Measurements from ENCODE around the gene SCN9A. TPM values are rescaled to one million over a fixed set of nuclear protein-coding genes. Genes with fewer than 3 reads are reported as not detected.

SCN9A gene
- polyA plus RNA-seq, 1 donor from 2014 or later, result 10.4 TPM

- no peak overlapping the region for H3K9ac ChIP-seq (ENCODE audit: low read length)
- H3K27me3 ChIP-seq (ENCODE audit: insufficient read depth, low read depth, low read length), result no peaks in the 10 kb centered on the region
- H3K79me2 ChIP-seq (replicated peaks; ENCODE audit: insufficient read depth, low read length), result no peaks in the 10 kb centered on the region
- no peak overlapping the region for H3K4me2 ChIP-seq (ENCODE audit: low read length)
- H3K9me3 ChIP-seq (ENCODE audit: low read length), result no peaks in the 10 kb centered on the region
- no peaks in the 10 kb centered on the region for H3K36me3 ChIP-seq (ENCODE audit: insufficient read depth, low read length)
- H3K4me3 ChIP-seq (ENCODE audit: low read length), result no peak overlapping the region
- H4K20me1 ChIP-seq (ENCODE audit: insufficient read depth), result no peaks in the 10 kb centered on the region
- no peaks in the 10 kb centered on the region for H3K9me2 ChIP-seq (ENCODE audit: insufficient read depth, low read length)
- no peak for TF ChIP-seq MXI1 (conservative IDR thresholded peaks at IDR 0.05; ENCODE audit: poor library complexity, severe bottlenecking)
- TF ChIP-seq SMC3 (conservative IDR thresholded peaks at IDR 0.05; ENCODE audit: poor library complexity), result no peak
- H2AFZ ChIP-seq (ENCODE audit: low read depth, low read length), result no peak overlapping the region
- no peak overlapping the region for H3K27ac ChIP-seq (ENCODE audit: low read length)
- H3F3A ChIP-seq (ENCODE audit: insufficient read depth, low read length, poor library complexity, severe bottlenecking), result no peaks in the 10 kb centered on the region
Observed at GRCh38 chr2:166234112-166234846, 141.5 kb downstream of the SCN9A start.

- Histone ChIP-seq H3K9ac (ENCODE audit: low read length) (no peak overlapping the region), H3K27me3 (ENCODE audit: insufficient read depth, low read depth, low read length) (no peaks in the 10 kb centered on the region), H3K9me2 (ENCODE audit: insufficient read depth, low read length) (no peaks in the 10 kb centered on the region), H4K20me1 (ENCODE audit: insufficient read depth) (no peaks in the 10 kb centered on the region), H3K4me3 (ENCODE audit: low read length) (no peak overlapping the region), H3F3A (ENCODE audit: insufficient read depth, low read length, poor library complexity, severe bottlenecking) (no peaks in the 10 kb centered on the region), H2AFZ (ENCODE audit: low read depth, low read length) (no peak overlapping the region), H3K36me3 (ENCODE audit: insufficient read depth, low read length) (no peaks in the 10 kb centered on the region), H3K4me2 (ENCODE audit: low read length) (no peak overlapping the region), H3K9me3 (ENCODE audit: low read length) (no peaks in the 10 kb centered on the region), H3K79me2 (replicated peaks; ENCODE audit: insufficient read depth, low read length) (no peaks in the 10 kb centered on the region), H3K27ac (ENCODE audit: low read length) (no peak overlapping the region)
- TF ChIP-seq EZH2 (IDR thresholded peaks at IDR 0.05; ENCODE audit: borderline replicate concordance, insufficient read depth, low read length, poor library complexity, severe bottlenecking), result no peak
- no peak for TF ChIP-seq REST (IDR thresholded peaks at IDR 0.05; ENCODE audit: borderline replicate concordance)
- no peak for TF ChIP-seq EP300 (conservative IDR thresholded peaks at IDR 0.05; ENCODE audit: poor library complexity, severe bottlenecking)
- TF ChIP-seq MXI1 (conservative IDR thresholded peaks at IDR 0.05; ENCODE audit: poor library complexity, severe bottlenecking), result no peak
Observed at GRCh38 chr2:166233244-166233643, 142.5 kb downstream of the SCN9A start.

GRCh38 chr2:166230724-166231070 is 145.0 kb downstream of the SCN9A start:
- no peaks in the 10 kb centered on the region for H3K9me2 ChIP-seq (ENCODE audit: insufficient read depth, low read length)
- H3F3A ChIP-seq (ENCODE audit: insufficient read depth, low read length, poor library complexity, severe bottlenecking), result no peaks in the 10 kb centered on the region
- H3K27me3 ChIP-seq (ENCODE audit: insufficient read depth, low read depth, low read length), result no peaks in the 10 kb centered on the region
- no peak overlapping the region for H3K27ac ChIP-seq (ENCODE audit: low read length)
- no peak overlapping the region for H3K9ac ChIP-seq (ENCODE audit: low read length)
- H3K9me3 ChIP-seq (ENCODE audit: low read length), result no peaks in the 10 kb centered on the region
- H3K79me2 ChIP-seq (replicated peaks; ENCODE audit: insufficient read depth, low read length), result no peaks in the 10 kb centered on the region
- H4K20me1 ChIP-seq (ENCODE audit: insufficient read depth), result no peaks in the 10 kb centered on the region
- H3K36me3 ChIP-seq (ENCODE audit: insufficient read depth, low read length), result no peaks in the 10 kb centered on the region
- no peak overlapping the region for H2AFZ ChIP-seq (ENCODE audit: low read depth, low read length)
- H3K4me3 ChIP-seq (ENCODE audit: low read length), result no peak overlapping the region
- no peak overlapping the region for H3K4me2 ChIP-seq (ENCODE audit: low read length)
- TF ChIP-seq SMC3 (conservative IDR thresholded peaks at IDR 0.05; ENCODE audit: poor library complexity), result no peak
- no peak for TF ChIP-seq EZH2 (IDR thresholded peaks at IDR 0.05; ENCODE audit: borderline replicate concordance, insufficient read depth, low read length, poor library complexity, severe bottlenecking)
- no peak for TF ChIP-seq MXI1 (conservative IDR thresholded peaks at IDR 0.05; ENCODE audit: poor library complexity, severe bottlenecking)
- TF ChIP-seq POLR2AphosphoS5 (IDR thresholded peaks at IDR 0.05), result no peak
